HEK293 (cell line): ENCODE data around the gene MBNL2.
A peak's percentile ranks its signal among the peaks of the same experiment; 100 is the strongest.

ENCODE experiments used
- BCL11B ChIP-seq: fragments of 450-650 bp; formaldehyde crosslinking; IDR thresholded peaks from 2 replicates; pipeline ENCODE4 v1.5.1; 2016; ENCODE audit warnings: low read depth, missing biosample characterization, missing genetic modification characterization
- EGR2 ChIP-seq: fragments of 450-650 bp; formaldehyde crosslinking; IDR thresholded peaks from 2 replicates; pipeline ENCODE4 v1.5.1; 2016; ENCODE audit warnings: low read depth, missing biosample characterization, missing genetic modification characterization
- GLI4 ChIP-seq: fragments of 450-650 bp; formaldehyde crosslinking; IDR thresholded peaks from 2 replicates; pipeline ENCODE4 v1.5.1; 2016; ENCODE audit warnings: missing biosample characterization, missing genetic modification characterization
- KLF1 ChIP-seq: fragments of 450-650 bp; formaldehyde crosslinking; IDR thresholded peaks from 2 replicates; pipeline ENCODE4 v1.5.1; 2016; ENCODE audit warnings: missing biosample characterization, missing genetic modification characterization
- OSR2 ChIP-seq: fragments of 450-650 bp; formaldehyde crosslinking; IDR thresholded peaks from 2 replicates; pipeline ENCODE4 v1.5.1; 2016; ENCODE audit warnings: missing biosample characterization, missing genetic modification characterization
- ZBTB17 ChIP-seq: fragments of 450-650 bp; formaldehyde crosslinking; IDR thresholded peaks from 2 replicates; pipeline ENCODE4 v1.5.1; 2016; ENCODE audit warnings: missing biosample characterization, missing genetic modification characterization
- ZBTB20 ChIP-seq: fragments of 450-650 bp; formaldehyde crosslinking; IDR thresholded peaks from 2 replicates; pipeline ENCODE4 v1.5.1; 2016; ENCODE audit warnings: missing biosample characterization, missing genetic modification characterization
- ZBTB48 ChIP-seq: fragments of 450-650 bp; formaldehyde crosslinking; IDR thresholded peaks from 2 replicates; pipeline ENCODE4 v1.5.1; 2016; ENCODE audit warnings: missing biosample characterization, missing genetic modification characterization
- ZFHX2 ChIP-seq: fragments of 450-650 bp; formaldehyde crosslinking; conservative IDR thresholded peaks from 2 replicates; pipeline ENCODE4 v1.5.1; 2016; ENCODE audit warnings: missing biosample characterization, missing genetic modification characterization
- ZNF138 ChIP-seq: fragments of 450-650 bp; formaldehyde crosslinking; IDR thresholded peaks from 2 replicates; pipeline ENCODE4 v1.5.1; 2016; ENCODE audit warnings: missing biosample characterization, missing genetic modification characterization, borderline replicate concordance
- ZNF155 ChIP-seq: fragments of 450-650 bp; formaldehyde crosslinking; IDR thresholded peaks from 2 replicates; pipeline ENCODE4 v1.5.1; 2016; ENCODE audit warnings: missing biosample characterization, missing genetic modification characterization
- ZNF23 ChIP-seq: fragments of 450-650 bp; formaldehyde crosslinking; IDR thresholded peaks from 2 replicates; pipeline ENCODE4 v1.5.1; 2016; ENCODE audit warnings: missing biosample characterization, missing genetic modification characterization, borderline replicate concordance
- ZNF248 ChIP-seq: fragments of 450-650 bp; formaldehyde crosslinking; IDR thresholded peaks from 2 replicates; pipeline ENCODE4 v1.5.1; 2017; ENCODE audit warnings: missing biosample characterization, missing genetic modification characterization
- ZNF366 ChIP-seq: fragments of 450-650 bp; formaldehyde crosslinking; conservative IDR thresholded peaks from 2 replicates; pipeline ENCODE4 v1.5.1; 2016; ENCODE audit warnings: missing biosample characterization, missing genetic modification characterization
- ZNF37A ChIP-seq: fragments of 450-650 bp; IDR thresholded peaks from 2 replicates; pipeline ENCODE4 v1.5.1; 2018; ENCODE audit warnings: missing biosample characterization, missing genetic modification characterization
- ZNF501 ChIP-seq: fragments of 450-650 bp; formaldehyde crosslinking; IDR thresholded peaks from 2 replicates; pipeline ENCODE4 v1.5.1; 2016; ENCODE audit warnings: missing biosample characterization, missing genetic modification characterization
- ZNF514 ChIP-seq: fragments of 450-650 bp; formaldehyde crosslinking; IDR thresholded peaks from 2 replicates; pipeline ENCODE4 v1.5.1; 2016; ENCODE audit warnings: missing biosample characterization, missing genetic modification characterization
- ZNF558 ChIP-seq: fragments of 450-650 bp; formaldehyde crosslinking; IDR thresholded peaks from 2 replicates; pipeline ENCODE4 v1.5.1; 2016; ENCODE audit warnings: missing biosample characterization, missing genetic modification characterization
- ZNF561 ChIP-seq: fragments of 450-650 bp; IDR thresholded peaks from 2 replicates; pipeline ENCODE4 v1.5.1; 2018; ENCODE audit warnings: missing biosample characterization, missing genetic modification characterization, borderline replicate concordance
- ZNF585B ChIP-seq: fragments of 450-650 bp; formaldehyde crosslinking; IDR thresholded peaks from 2 replicates; pipeline ENCODE4 v1.5.1; 2016; ENCODE audit warnings: missing biosample characterization, missing genetic modification characterization
- ZNF600 ChIP-seq: fragments of 450-650 bp; formaldehyde crosslinking; IDR thresholded peaks from 2 replicates; pipeline ENCODE4 v1.5.1; 2016; ENCODE audit warnings: missing biosample characterization, missing genetic modification characterization
- ZNF629 ChIP-seq: fragments of 450-650 bp; formaldehyde crosslinking; IDR thresholded peaks from 2 replicates; pipeline ENCODE4 v1.5.1; 2017; ENCODE audit warnings: missing biosample characterization, missing genetic modification characterization
- ZSCAN30 ChIP-seq: fragments of 450-650 bp; IDR thresholded peaks from 2 replicates; pipeline ENCODE4 v1.5.1; 2018; ENCODE audit warnings: missing biosample characterization, mild to moderate bottlenecking, missing genetic modification characterization, moderate library complexity
- TF ChIP-seq, protein P1 (sequence below): fragments of 450-650 bp; formaldehyde crosslinking; IDR thresholded peaks from 2 replicates; pipeline ENCODE4 v1.5.1; 2017; ENCODE audit warnings: missing biosample characterization, missing genetic modification characterization
- TF ChIP-seq, protein P2 (sequence below): fragments of 450-650 bp; formaldehyde crosslinking; IDR thresholded peaks from 2 replicates; pipeline ENCODE4 v1.5.1; 2016; ENCODE audit warnings: missing biosample characterization, missing genetic modification characterization
- TF ChIP-seq, protein P3 (sequence below): fragments of 450-650 bp; formaldehyde crosslinking; IDR thresholded peaks from 2 replicates; pipeline ENCODE4 v1.5.1; 2016; ENCODE audit warnings: missing biosample characterization, missing genetic modification characterization, low read depth
- TF ChIP-seq, protein P4 (sequence below): fragments of 450-650 bp; formaldehyde crosslinking; IDR thresholded peaks from 2 replicates; pipeline ENCODE4 v1.5.1; 2016; ENCODE audit warnings: missing biosample characterization, missing genetic modification characterization
- TF ChIP-seq, protein P5 (sequence below): fragments of 450-650 bp; formaldehyde crosslinking; IDR thresholded peaks from 2 replicates; pipeline ENCODE4 v1.5.1; 2016; ENCODE audit warnings: missing biosample characterization, missing genetic modification characterization
- TF ChIP-seq, protein P6 (sequence below): fragments of 450-650 bp; formaldehyde crosslinking; IDR thresholded peaks from 2 replicates; pipeline ENCODE4 v1.5.1; 2016; ENCODE audit warnings: missing biosample characterization, missing genetic modification characterization

MBNL2 gene

DNA sequence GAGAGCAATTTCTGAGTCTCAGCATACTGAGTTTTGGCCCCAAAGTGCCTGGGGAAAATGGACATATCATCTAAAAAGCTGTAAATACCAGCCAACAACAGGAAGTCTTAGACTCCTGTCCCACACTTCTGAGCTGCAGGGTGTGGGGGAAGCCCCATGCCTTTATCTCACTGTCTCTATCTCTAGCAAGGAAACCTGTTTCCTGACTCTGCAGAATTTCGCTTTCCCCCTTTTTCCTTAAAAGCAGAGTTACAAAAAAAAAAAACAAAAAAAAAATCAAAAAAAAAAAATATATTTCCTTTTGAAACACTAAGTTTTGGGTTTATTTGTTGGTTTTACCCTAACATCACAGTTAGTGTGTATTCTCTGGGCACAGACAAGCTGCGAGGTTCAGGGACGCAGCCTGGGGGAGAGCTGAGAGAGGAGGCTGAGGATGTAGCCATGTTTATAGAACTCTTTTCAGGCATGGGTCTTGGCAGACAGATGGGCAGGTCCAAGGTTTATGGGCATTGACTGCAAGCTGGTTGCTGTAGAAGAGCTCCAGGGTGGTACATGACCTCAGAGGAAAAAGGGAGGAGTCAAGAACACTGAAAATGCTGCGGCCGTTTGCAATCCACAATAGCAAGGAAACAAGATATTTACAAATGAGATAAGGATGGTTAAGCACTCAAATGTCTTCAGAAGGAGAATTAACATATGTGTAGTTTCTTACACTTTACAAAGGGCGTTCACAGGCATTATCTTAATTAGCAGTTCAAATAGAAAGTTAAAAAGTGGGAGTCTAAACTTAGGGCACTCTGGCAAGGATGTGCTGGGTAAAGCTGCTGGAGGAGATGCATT lies 4.9 kb downstream of the MBNL2 start (continued):
- TF ChIP-seq, protein P1, sequence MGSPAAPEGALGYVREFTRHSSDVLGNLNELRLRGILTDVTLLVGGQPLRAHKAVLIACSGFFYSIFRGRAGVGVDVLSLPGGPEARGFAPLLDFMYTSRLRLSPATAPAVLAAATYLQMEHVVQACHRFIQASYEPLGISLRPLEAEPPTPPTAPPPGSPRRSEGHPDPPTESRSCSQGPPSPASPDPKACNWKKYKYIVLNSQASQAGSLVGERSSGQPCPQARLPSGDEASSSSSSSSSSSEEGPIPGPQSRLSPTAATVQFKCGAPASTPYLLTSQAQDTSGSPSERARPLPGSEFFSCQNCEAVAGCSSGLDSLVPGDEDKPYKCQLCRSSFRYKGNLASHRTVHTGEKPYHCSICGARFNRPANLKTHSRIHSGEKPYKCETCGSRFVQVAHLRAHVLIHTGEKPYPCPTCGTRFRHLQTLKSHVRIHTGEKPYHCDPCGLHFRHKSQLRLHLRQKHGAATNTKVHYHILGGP (tag by site-specific recombination) = no peak
- TF ChIP-seq OSR2 (peak; percentile 40; the same call in 1 of the 2 replicates), ZNF23 (tag by site-specific recombination) (no peak), GLI4 (tag by site-specific recombination) (no peak), ZNF37A (tag by site-specific recombination) (no peak), EGR2 (tag by site-specific recombination) (no peak), ZBTB20 (tag by site-specific recombination) (no peak), ZNF585B (no peak), ZNF501 (no peak), KLF1 (peak; percentile 79), ZNF514 (tag by site-specific recombination) (no peak), ZFHX2 (tag by site-specific recombination) (no peak), ZBTB17 (tag by site-specific recombination) (peak; percentile 58), ZNF558 (no peak), BCL11B (tag by site-specific recombination) (no peak), ZNF138 (no peak), ZBTB48 (tag by site-specific recombination) (no peak), ZNF600 (tag by site-specific recombination) (peak; percentile 44; the same call in 1 of the 2 replicates), ZSCAN30 (tag by site-specific recombination) (0 out of 2 replicates have a peak, but pooled peaks have one; percentile 32), ZNF248 (no peak), ZNF561 (tag by site-specific recombination) (no peak), ZNF155 (no peak), ZNF629 (tag by site-specific recombination) (peak; percentile 61; the same call in 1 of the 2 replicates), ZNF366 (0 out of 2 replicates have a peak, but pooled peaks have one; percentile 35)
- TF ChIP-seq, protein P2, sequence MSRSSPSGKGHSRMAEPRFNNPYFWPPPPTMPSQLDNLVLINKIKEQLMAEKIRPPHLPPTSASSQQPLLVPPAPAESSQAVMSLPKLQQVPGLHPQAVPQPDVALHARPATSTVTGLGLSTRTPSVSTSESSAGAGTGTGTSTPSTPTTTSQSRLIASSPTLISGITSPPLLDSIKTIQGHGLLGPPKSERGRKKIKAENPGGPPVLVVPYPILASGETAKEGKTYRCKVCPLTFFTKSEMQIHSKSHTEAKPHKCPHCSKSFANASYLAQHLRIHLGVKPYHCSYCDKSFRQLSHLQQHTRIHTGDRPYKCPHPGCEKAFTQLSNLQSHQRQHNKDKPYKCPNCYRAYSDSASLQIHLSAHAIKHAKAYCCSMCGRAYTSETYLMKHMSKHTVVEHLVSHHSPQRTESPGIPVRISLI = peak; percentile 99
- TF ChIP-seq, protein P3, sequence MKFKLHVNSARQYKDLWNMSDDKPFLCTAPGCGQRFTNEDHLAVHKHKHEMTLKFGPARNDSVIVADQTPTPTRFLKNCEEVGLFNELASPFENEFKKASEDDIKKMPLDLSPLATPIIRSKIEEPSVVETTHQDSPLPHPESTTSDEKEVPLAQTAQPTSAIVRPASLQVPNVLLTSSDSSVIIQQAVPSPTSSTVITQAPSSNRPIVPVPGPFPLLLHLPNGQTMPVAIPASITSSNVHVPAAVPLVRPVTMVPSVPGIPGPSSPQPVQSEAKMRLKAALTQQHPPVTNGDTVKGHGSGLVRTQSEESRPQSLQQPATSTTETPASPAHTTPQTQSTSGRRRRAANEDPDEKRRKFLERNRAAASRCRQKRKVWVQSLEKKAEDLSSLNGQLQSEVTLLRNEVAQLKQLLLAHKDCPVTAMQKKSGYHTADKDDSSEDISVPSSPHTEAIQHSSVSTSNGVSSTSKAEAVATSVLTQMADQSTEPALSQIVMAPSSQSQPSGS (tag by site-specific recombination) = no peak
- TF ChIP-seq, protein P4, sequence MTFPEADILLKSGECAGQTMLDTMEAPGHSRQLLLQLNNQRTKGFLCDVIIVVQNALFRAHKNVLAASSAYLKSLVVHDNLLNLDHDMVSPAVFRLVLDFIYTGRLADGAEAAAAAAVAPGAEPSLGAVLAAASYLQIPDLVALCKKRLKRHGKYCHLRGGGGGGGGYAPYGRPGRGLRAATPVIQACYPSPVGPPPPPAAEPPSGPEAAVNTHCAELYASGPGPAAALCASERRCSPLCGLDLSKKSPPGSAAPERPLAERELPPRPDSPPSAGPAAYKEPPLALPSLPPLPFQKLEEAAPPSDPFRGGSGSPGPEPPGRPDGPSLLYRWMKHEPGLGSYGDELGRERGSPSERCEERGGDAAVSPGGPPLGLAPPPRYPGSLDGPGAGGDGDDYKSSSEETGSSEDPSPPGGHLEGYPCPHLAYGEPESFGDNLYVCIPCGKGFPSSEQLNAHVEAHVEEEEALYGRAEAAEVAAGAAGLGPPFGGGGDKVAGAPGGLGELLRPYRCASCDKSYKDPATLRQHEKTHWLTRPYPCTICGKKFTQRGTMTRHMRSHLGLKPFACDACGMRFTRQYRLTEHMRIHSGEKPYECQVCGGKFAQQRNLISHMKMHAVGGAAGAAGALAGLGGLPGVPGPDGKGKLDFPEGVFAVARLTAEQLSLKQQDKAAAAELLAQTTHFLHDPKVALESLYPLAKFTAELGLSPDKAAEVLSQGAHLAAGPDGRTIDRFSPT = peak; percentile 15; the same call in 1 of the 2 replicates
- TF ChIP-seq, protein P5, sequence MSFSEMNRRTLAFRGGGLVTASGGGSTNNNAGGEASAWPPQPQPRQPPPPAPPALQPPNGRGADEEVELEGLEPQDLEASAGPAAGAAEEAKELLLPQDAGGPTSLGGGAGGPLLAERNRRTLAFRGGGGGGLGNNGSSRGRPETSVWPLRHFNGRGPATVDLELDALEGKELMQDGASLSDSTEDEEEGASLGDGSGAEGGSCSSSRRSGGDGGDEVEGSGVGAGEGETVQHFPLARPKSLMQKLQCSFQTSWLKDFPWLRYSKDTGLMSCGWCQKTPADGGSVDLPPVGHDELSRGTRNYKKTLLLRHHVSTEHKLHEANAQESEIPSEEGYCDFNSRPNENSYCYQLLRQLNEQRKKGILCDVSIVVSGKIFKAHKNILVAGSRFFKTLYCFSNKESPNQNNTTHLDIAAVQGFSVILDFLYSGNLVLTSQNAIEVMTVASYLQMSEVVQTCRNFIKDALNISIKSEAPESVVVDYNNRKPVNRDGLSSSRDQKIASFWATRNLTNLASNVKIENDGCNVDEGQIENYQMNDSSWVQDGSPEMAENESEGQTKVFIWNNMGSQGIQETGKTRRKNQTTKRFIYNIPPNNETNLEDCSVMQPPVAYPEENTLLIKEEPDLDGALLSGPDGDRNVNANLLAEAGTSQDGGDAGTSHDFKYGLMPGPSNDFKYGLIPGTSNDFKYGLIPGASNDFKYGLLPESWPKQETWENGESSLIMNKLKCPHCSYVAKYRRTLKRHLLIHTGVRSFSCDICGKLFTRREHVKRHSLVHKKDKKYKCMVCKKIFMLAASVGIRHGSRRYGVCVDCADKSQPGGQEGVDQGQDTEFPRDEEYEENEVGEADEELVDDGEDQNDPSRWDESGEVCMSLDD = no peak
- TF ChIP-seq, protein P6, sequence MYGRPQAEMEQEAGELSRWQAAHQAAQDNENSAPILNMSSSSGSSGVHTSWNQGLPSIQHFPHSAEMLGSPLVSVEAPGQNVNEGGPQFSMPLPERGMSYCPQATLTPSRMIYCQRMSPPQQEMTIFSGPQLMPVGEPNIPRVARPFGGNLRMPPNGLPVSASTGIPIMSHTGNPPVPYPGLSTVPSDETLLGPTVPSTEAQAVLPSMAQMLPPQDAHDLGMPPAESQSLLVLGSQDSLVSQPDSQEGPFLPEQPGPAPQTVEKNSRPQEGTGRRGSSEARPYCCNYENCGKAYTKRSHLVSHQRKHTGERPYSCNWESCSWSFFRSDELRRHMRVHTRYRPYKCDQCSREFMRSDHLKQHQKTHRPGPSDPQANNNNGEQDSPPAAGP (tag by site-specific recombination) = no peak
